NCI-H748 treated with DMSO at 0.1 percent for 48 hours (cell line): ENCODE data around the gene OAS2.
A peak's percentile ranks its signal among the peaks of the same experiment; 100 is the strongest.

Experiments used
- DNase-seq: peaks from one replicate; lab custom pipeline; 2025; lab: John Stamatoyannopoulos, UW

OAS2 gene

DNA sequence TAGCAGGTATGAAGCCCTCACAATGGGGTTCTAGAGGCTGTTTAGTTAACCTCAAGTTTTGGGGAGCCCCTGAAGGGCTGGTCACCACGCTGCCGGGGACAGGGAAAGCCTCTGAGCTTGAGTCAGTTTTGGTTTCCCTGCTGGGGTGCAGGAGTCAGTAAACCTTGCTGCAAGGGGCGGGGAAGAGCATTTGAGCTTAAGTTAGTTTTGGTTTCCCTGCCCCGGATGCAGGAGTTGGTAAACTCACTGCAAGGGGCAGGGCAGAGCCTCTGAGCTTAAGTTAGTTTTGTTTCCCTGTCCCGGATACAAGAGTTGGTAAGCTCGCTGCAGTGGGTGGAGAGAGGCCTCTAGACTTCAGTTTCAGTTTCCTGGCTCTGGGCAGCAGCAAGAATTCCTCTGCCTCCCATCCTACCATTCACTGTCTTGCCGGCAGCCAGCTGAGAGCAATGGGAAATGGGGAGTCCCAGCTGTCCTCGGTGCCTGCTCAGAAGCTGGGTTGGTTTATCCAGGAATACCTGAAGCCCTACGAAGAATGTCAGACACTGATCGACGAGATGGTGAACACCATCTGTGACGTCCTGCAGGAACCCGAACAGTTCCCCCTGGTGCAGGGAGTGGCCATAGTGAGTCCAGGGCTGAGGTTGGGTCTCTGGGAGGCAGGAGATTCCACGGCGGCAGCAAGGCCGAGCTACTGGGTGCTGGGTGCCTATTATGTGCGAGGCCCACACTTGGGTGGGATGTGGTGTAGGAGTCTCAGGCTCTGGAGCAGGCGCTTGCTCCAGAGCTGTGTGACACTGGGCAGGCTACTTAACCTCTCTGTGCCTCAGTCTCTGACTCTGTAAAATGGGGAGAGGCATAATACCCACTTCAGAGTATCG is at the start of gene OAS2:
TSS of gene OAS2 (plus strand) at position 357 of the 878 bp plus-strand sequence. CDS start at position 447, 90 bp downstream.
- DNase-seq = no peak

GRCh38 chr12:112928978-112929377 is 49.3 kb upstream of the OAS2 start:
- no peak for DNase-seq

DNA sequence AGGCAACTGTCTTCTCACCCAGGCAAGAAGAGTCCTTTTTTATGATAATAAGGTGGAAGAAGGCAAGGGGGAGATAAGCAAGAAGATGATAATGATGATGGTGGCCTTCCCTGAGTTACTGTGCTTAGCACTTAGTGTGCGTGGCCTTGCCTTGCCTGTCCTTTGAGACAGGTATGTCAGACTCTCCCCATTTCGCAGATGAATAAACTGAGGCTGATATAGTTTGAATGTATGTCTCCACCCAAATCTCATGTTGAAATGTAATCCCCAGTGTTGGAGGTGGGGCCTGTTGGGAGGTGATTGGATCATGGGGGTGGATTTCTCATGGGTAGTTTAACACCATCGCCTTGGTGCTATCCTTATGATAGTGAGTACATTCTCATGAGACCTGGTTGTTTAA is 48.6 kb upstream of the OAS2 start:
- no peak for DNase-seq

DNA sequence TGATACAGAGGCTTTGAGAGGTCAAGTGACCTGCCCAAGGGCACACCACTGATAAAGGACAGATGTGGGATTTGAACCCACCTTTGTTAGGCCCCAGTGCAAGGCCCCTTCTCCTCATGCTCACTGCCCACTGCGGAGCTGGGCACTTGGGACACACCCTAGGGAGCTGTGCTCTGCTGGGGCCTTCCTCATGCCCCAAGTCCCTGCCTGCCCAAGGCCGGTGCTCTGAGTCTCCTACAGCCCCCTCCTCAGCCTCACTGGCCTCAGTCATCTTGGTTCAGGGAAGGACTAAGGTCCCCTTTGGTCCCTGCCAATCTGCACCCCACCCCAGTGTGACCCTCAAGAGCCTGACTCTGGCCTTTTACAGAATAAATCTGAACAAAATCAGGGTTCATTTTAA is 48.0 kb upstream of the OAS2 start:
- no peak for DNase-seq

- DNase-seq = no peak
Observed at GRCh38 chr12:112932485-112933128, 45.7 kb upstream of the OAS2 start.

DNA sequence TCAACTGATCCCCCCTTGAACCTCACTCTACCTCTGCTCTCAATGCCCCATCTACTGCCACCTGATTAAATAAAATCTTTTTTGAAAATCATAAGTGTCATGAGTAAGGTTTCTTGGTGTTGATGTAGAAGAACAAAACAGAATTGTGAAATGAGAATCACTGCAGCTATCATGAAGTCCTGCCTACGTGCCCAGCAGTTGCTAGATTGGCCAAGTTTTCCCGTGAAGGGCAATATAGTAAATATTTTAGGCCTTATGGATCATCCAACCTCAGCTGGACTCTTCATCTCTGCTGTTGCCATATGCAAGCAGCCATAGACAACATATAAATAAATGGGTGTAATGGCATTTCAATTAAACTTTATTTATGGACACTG is 45.2 kb upstream of the OAS2 start:
- no peak for DNase-seq

GRCh38 chr12:112936264-112936663 is 42.1 kb upstream of the OAS2 start:
- DNase-seq = no peak

DNA sequence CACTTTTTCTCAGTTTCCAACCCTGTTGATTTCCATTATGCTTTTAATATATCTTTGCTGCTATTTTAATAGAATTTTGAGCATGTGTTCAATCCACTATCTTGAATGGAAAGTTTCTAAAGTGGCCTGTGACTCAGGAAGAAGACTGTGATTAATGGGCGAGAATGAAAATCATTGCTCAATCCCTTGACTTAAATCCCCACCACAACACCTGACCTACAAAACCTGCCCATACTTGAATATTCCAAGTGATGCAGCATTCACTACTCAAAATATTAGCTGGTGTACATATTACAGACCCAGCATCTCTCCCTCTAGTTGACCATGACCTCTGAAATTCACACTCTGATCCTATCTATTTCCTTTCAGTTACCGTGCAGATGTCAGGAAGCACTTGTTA is 41.4 kb upstream of the OAS2 start:
- DNase-seq = no peak

DNA sequence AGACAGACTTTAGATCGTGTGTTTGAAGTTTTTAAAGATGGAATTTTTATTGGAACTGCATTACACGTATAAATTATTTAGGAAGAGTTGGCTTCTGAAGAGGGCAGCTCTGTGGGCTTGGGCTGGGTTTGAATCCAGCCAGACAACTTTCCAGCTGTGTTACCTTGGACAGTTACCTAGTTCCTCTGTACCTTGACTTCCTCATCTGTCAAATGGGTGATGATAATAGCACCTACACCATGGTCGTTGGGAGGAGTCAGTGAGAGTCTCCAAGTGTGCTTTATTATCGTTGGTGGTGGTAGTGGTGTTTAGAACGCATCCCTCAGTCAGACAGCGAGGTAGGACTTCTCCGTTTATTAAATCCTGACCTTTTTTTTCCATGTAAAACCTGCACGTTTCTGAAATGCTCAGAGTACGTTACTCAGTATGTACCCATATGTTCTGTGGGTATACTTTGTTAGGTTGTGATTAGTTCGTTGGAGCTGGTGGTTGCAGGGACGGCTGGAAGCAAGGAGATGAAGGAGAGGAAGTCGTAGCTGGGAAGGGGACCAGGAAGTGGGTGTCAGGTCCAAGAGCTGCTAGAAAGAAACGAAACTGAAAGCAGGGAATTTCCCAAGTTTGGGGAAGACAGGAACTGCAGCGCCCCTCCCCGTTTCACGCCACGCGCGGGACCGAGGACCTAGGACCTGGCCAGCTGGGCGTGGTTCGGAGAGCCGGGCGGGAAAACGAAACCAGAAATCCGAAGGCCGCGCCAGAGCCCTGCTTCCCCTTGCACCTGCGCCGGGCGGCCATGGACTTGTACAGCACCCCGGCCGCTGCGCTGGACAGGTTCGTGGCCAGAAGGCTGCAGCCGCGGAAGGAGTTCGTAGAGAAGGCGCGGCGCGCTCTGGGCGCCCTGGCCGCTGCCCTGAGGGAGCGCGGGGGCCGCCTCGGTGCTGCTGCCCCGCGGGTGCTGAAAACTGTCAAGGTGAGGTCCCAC is 40.3 kb upstream of the OAS2 start, which contains the start of gene OAS3:
TSS of gene OAS3 (plus strand) at position 734 of the 979 bp plus-strand sequence. CDS start at position 791, 57 bp downstream.
- peak; percentile 45 for DNase-seq

- no peak for DNase-seq
Observed at GRCh38 chr12:112938751-112939150, 39.6 kb upstream of the OAS2 start.

DNA sequence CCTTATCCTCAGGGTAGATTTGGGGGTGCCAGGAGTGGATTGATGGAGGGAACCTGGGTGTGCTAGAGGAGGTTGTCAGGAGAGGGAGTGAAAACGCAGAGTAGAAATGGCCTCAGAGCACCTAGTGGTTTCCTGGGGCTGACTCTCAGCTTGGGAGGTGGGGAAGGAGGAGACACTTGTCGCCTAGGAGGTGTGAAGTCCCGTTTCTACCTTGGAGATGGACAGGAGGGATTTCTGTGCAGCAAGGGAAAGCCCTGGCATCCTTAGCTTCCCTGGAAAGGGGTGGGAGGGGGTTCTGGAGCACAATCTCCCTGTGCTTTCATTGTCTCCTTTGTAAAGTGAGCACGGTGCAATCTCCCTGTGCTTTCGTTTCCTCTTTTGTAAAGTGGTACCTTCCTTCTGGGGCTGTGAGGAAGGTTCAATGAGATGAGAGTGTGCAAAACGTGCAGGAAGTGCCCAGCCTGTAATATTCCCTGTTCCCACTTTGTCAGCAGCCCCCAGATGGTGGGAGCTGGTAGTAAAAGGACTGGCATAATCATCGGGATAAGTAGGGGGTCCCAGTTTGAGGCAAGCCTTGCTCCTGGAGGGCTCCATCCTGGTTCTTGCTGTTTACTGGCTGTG is 38.4 kb upstream of the OAS2 start:
- no peak for DNase-seq

GRCh38 chr12:112941528-112942335 is 36.6 kb upstream of the OAS2 start:
- DNase-seq = no peak

DNA sequence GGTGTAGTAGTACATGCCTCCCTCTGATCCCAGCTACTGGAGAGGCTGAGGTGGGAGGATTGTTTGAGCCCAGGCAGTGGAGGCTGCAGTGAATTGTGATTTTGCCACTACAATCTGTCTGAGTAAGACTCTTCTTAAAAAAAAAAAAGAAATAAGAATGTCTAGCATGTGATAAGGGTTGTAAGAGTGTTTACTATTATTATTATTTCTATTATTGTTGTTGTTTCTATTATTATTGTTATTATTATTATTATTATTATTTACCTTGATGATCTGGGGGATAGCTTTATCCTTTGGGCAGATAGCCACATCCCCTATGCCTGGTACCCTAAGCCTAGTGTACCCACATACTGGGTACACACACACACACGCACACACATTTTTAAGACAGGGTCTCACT is 35.7 kb upstream of the OAS2 start:
- no peak for DNase-seq

DNA sequence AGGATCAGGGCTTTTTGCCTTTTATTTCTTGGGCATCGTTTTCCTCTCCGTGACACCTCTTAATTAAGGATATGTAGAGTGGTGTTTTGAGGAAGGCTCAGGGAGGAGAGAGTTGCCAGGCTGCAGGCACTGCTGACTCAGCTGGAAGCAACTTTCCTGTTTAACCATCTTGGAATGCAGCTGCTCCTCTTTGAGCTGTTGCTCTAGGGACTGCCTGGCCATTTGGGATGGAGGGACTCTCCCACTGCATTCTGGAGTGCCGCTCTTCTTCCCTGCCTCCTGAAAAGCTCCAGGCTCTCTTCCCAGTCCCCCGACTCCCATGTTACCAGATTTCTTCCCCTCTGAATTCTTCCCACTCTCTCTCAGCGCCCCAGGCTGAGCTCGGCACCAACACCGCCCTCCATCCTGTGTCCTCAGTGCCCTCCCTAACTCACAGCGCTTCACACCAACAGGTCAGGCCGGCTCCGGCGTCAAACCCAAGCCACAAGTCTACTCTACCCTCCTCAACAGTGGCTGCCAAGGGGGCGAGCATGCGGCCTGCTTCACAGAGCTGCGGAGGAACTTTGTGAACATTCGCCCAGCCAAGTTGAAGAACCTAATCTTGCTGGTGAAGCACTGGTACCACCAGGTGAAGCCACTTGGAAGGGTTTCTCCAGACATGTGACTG is 34.2 kb upstream of the OAS2 start:
- DNase-seq = no peak

- DNase-seq = no peak
Observed at GRCh38 chr12:112945515-112945914, 32.8 kb upstream of the OAS2 start.

- DNase-seq = no peak
Observed at GRCh38 chr12:112946236-112947000, 31.9 kb upstream of the OAS2 start.

GRCh38 chr12:112947314-112947713 is 31.0 kb upstream of the OAS2 start:
- no peak for DNase-seq

- DNase-seq = no peak
Observed at GRCh38 chr12:112947761-112948160, 30.6 kb upstream of the OAS2 start.

GRCh38 chr12:112948806-112949205 is 29.5 kb upstream of the OAS2 start:
- DNase-seq = no peak

GRCh38 chr12:112950701-112951100 is 27.6 kb upstream of the OAS2 start:
- no peak for DNase-seq
